ENCODE measurements around the gene PRPF6.

PRPF6 gene

GRCh38 chr20:64049060-64049877, 68.3 kb downstream of the PRPF6 start, which contains the start of gene SOX18:
Gene SOX18, minus strand, starts transcription at chr20:64049639. Its CDS starts 123 bp downstream, at chr20:64049516.
- DNase-seq (ENCODE audit: low spot score), result no peak

GRCh38 chr20:64049878-64050260, 68.9 kb downstream of the PRPF6 start:
- DNase-seq (ENCODE audit: low spot score), result no peak

GRCh38 chr20:64050261-64051032, 69.5 kb downstream of the PRPF6 start:
- no peak for DNase-seq (ENCODE audit: low spot score)

- no peak for DNase-seq (ENCODE audit: low spot score)
Measured at GRCh38 chr20:64051033-64051452, 70.1 kb downstream of the PRPF6 start.

- no peak for DNase-seq (ENCODE audit: low spot score)
Measured at GRCh38 chr20:64051561-64052325, 70.8 kb downstream of the PRPF6 start.

GRCh38 chr20:64052326-64052722, 71.4 kb downstream of the PRPF6 start:
- DNase-seq (ENCODE audit: low spot score), result no peak

GRCh38 chr20:64052987-64053840, 72.3 kb downstream of the PRPF6 start:
- no peak for DNase-seq (ENCODE audit: low spot score)

GRCh38 chr20:64053841-64054661, 73.1 kb downstream of the PRPF6 start:
- DNase-seq (ENCODE audit: low spot score), result peak; percentile 78

GRCh38 chr20:64055396-64055892, 74.5 kb downstream of the PRPF6 start:
- no peak for DNase-seq (ENCODE audit: low spot score)

- no peak for DNase-seq (ENCODE audit: low spot score)
Measured at GRCh38 chr20:64055893-64056638, 75.1 kb downstream of the PRPF6 start.

- DNase-seq (ENCODE audit: low spot score), result no peak
Measured at GRCh38 chr20:64056639-64056888, 75.6 kb downstream of the PRPF6 start.

GRCh38 chr20:64056889-64057627, 76.1 kb downstream of the PRPF6 start:
- DNase-seq (ENCODE audit: low spot score), result no peak

- DNase-seq (ENCODE audit: low spot score), result peak; percentile 84
Measured at GRCh38 chr20:64057628-64058498, 76.9 kb downstream of the PRPF6 start.

- no peak for DNase-seq (ENCODE audit: low spot score)
Measured at GRCh38 chr20:64058536-64058935, 77.6 kb downstream of the PRPF6 start.

GRCh38 chr20:64062276-64062595, 81.3 kb downstream of the PRPF6 start:
- no peak for DNase-seq (ENCODE audit: low spot score)

- peak; percentile 98 for DNase-seq (ENCODE audit: low spot score)
Measured at GRCh38 chr20:64062596-64063388, 81.9 kb downstream of the PRPF6 start, which contains the start of gene TCEA2. Gene TCEA2, plus strand, starts transcription at chr20:64063198. Its CDS starts 115 bp downstream, at chr20:64063313.

- DNase-seq (ENCODE audit: low spot score), result no peak
Measured at GRCh38 chr20:64063389-64064144, 82.6 kb downstream of the PRPF6 start.

Data from left forelimb (tissue), 1 donor.